DND-41 (cell line): ENCODE measurements around the gene NAGA.

Source experiments
- CTCF ChIP-seq: IDR thresholded peaks from 2 replicates; pipeline ENCODE4 v1.5.1; 2012; ENCODE audit warnings: borderline replicate concordance, low read length, moderate library complexity, mild to moderate bottlenecking; ENCODE audit not compliant: poor library complexity, severe bottlenecking; ENCODE audit errors: extremely low read depth
- EZH2 ChIP-seq: IDR thresholded peaks from 3 replicates; pipeline ENCODE4 v1.6.1; 2012; ENCODE audit warnings: borderline replicate concordance, low read depth, mild to moderate bottlenecking, moderate library complexity, low read length, inconsistent platforms; ENCODE audit not compliant: severe bottlenecking

GRCh38 chr22:42041784-42042183 is 28.8 kb downstream of the NAGA start:
- TF ChIP-seq CTCF (no peak), EZH2 (no peak)
